KMS-11 (cell line): ENCODE measurements around the gene MMD.

Experiments
- H2AFZ ChIP-seq: fragments of 200-600 bp; sonication (generic); 2 replicates; pipeline ENCODE4 v1.6.1; 2016; ENCODE audit warnings: antibody characterized with exemption, mixed run types, low read depth
- H3K27ac ChIP-seq: fragments of 200-600 bp; sonication (generic); 2 replicates; pipeline ENCODE4 v1.6.1; 2016; ENCODE audit warnings: mild to moderate bottlenecking, mixed run types
- H3K27me3 ChIP-seq: fragments of 200-600 bp; sonication (generic); 2 replicates; pipeline ENCODE4 v1.6.1; 2017; ENCODE audit warnings: mild to moderate bottlenecking, low read depth, mixed run types, moderate library complexity; ENCODE audit not compliant: insufficient read depth
- H3K36me3 ChIP-seq: fragments of 200-600 bp; sonication (generic); 2 replicates; pipeline ENCODE4 v1.6.1; 2017; ENCODE audit warnings: mild to moderate bottlenecking, mixed run types; ENCODE audit not compliant: insufficient read depth
- H3K4me1 ChIP-seq: fragments of 200-600 bp; sonication (generic); 2 replicates; pipeline ENCODE4 v1.6.1; 2016; ENCODE audit warnings: mild to moderate bottlenecking, low read depth, mixed run types; ENCODE audit not compliant: poor library complexity, severe bottlenecking
- H3K4me2 ChIP-seq: fragments of 200-600 bp; sonication (generic); 2 replicates; pipeline ENCODE4 v1.7.0; 2016; ENCODE audit warnings: mild to moderate bottlenecking, mixed run types
- H3K4me3 ChIP-seq: fragments of 200-600 bp; sonication (generic); IDR thresholded peaks from 2 replicates; pipeline ENCODE4 v1.6.1; 2017; ENCODE audit warnings: low read depth, low read length, mixed read lengths; ENCODE audit not compliant: insufficient read depth
- H3K79me2 ChIP-seq: fragments of 200-600 bp; sonication (generic); 2 replicates; pipeline ENCODE4 v1.6.1; 2016; ENCODE audit warnings: low read depth, mixed run types; ENCODE audit not compliant: insufficient read depth
- H3K9ac ChIP-seq: fragments of 200-600 bp; sonication (generic); 2 replicates; pipeline ENCODE4 v1.6.1; 2016; ENCODE audit warnings: mild to moderate bottlenecking, mixed run types
- H4K20me1 ChIP-seq: fragments of 200-600 bp; sonication (generic); 2 replicates; pipeline ENCODE4 v1.6.1; 2016; ENCODE audit warnings: mild to moderate bottlenecking, mixed run types; ENCODE audit not compliant: insufficient read depth
- TF ChIP-seq, protein P1 (sequence below): fragments of 200-600 bp; sonication (generic); conservative IDR thresholded peaks from 2 replicates; pipeline ENCODE4 v1.6.1; 2017; ENCODE audit warnings: low read depth, mild to moderate bottlenecking, antibody characterized with exemption, low read length, moderate library complexity, mixed read lengths

The MMD gene

DNA sequence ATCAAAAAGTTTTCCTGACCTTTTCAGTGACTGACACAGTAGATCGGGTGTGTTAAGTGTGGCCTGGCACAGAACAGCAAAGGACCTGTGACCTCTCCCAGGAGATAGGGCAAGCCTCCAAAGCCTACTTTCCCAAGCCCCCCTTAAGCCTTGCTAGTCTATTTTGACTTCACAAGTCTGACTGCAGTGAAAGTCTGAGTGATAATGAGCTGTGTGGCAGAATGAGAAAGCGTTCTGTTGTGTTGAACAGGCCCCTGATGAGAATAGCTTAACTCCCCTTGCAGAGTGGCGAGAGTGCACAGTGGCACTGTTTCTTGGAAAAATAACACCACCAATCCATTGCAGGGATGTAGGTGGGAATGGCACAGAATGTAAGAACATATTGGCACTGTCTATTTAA, 32.8 kb downstream of the MMD start:
- no peaks in the 10 kb centered on the region for H3K4me1 ChIP-seq
- no peaks in the 10 kb centered on the region for H3K79me2 ChIP-seq
- no peak overlapping the region for H3K4me2 ChIP-seq
- H3K9ac ChIP-seq = no peak overlapping the region
- no peak overlapping the region for H3K27ac ChIP-seq
- TF ChIP-seq, protein P1, sequence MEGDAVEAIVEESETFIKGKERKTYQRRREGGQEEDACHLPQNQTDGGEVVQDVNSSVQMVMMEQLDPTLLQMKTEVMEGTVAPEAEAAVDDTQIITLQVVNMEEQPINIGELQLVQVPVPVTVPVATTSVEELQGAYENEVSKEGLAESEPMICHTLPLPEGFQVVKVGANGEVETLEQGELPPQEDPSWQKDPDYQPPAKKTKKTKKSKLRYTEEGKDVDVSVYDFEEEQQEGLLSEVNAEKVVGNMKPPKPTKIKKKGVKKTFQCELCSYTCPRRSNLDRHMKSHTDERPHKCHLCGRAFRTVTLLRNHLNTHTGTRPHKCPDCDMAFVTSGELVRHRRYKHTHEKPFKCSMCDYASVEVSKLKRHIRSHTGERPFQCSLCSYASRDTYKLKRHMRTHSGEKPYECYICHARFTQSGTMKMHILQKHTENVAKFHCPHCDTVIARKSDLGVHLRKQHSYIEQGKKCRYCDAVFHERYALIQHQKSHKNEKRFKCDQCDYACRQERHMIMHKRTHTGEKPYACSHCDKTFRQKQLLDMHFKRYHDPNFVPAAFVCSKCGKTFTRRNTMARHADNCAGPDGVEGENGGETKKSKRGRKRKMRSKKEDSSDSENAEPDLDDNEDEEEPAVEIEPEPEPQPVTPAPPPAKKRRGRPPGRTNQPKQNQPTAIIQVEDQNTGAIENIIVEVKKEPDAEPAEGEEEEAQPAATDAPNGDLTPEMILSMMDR = no peak
- H2AFZ ChIP-seq = no peak overlapping the region
- no peaks in the 10 kb centered on the region for H3K27me3 ChIP-seq
- H3K4me3 ChIP-seq = no peak overlapping the region
- 0 out of 2 replicates have a peak, but pooled peaks cover 2% of the 10 kb centered on the region for H3K36me3 ChIP-seq
- H4K20me1 ChIP-seq = no peaks in the 10 kb centered on the region

- Histone ChIP-seq H3K27me3 (no peaks in the 10 kb centered on the region), H3K36me3 (no peaks in the 10 kb centered on the region), H3K9ac (no peak overlapping the region), H3K79me2 (no peaks in the 10 kb centered on the region), H2AFZ (no peak overlapping the region), H3K4me1 (no peaks in the 10 kb centered on the region), H3K4me3 (no peak overlapping the region), H3K27ac (no peak overlapping the region), H4K20me1 (no peaks in the 10 kb centered on the region), H3K4me2 (no peak overlapping the region)
- TF ChIP-seq, protein P1 = no peak
Observed at GRCh38 chr17:55386796-55387332, 34.8 kb downstream of the MMD start.

GRCh38 chr17:55384643-55385232, 36.9 kb downstream of the MMD start:
- H3K4me1 ChIP-seq = no peaks in the 10 kb centered on the region
- TF ChIP-seq, protein P1 = no peak

GRCh38 chr17:55383771-55384642, 37.6 kb downstream of the MMD start:
- H2AFZ ChIP-seq = no peak overlapping the region
- no peaks in the 10 kb centered on the region for H3K36me3 ChIP-seq
- H3K27me3 ChIP-seq = no peaks in the 10 kb centered on the region
- H3K4me3 ChIP-seq = no peak overlapping the region
- no peaks in the 10 kb centered on the region for H4K20me1 ChIP-seq
- H3K4me1 ChIP-seq = no peaks in the 10 kb centered on the region
- TF ChIP-seq, protein P1 = no peak
- H3K9ac ChIP-seq = no peak overlapping the region
- no peak overlapping the region for H3K27ac ChIP-seq
- H3K4me2 ChIP-seq = no peak overlapping the region
- no peaks in the 10 kb centered on the region for H3K79me2 ChIP-seq

More at GRCh38 chr17:55384643-55385232, 36.9 kb downstream of the MMD start:
- Histone ChIP-seq H3K9ac (no peak overlapping the region), H3K36me3 (no peaks in the 10 kb centered on the region), H3K79me2 (no peaks in the 10 kb centered on the region), H3K4me3 (no peak overlapping the region), H3K27me3 (no peaks in the 10 kb centered on the region), H4K20me1 (no peaks in the 10 kb centered on the region), H3K4me2 (no peak overlapping the region), H2AFZ (no peak overlapping the region), H3K27ac (no peak overlapping the region)
